Fibroblast of mammary gland (primary cell): ENCODE measurements around the gene DYNLRB1.

Experiments used
- DNase-seq: peaks from one replicate; pipeline ENCODE4 v3.0.0-alpha.2; 2010; ENCODE audit warnings: low read depth
- H3K4me3 ChIP-seq: 2 replicates; pipeline ENCODE4 v1.5.1; 2011; ENCODE audit warnings: low read depth, mild to moderate bottlenecking, low read length, moderate library complexity; ENCODE audit not compliant: control insufficient read depth
- CTCF ChIP-seq: conservative IDR thresholded peaks from 2 replicates; pipeline ENCODE4 v1.5.1; 2011; ENCODE audit warnings: low read depth, low read length, inconsistent platforms; ENCODE audit not compliant: control insufficient read depth, insufficient read depth

The DYNLRB1 gene

DNA sequence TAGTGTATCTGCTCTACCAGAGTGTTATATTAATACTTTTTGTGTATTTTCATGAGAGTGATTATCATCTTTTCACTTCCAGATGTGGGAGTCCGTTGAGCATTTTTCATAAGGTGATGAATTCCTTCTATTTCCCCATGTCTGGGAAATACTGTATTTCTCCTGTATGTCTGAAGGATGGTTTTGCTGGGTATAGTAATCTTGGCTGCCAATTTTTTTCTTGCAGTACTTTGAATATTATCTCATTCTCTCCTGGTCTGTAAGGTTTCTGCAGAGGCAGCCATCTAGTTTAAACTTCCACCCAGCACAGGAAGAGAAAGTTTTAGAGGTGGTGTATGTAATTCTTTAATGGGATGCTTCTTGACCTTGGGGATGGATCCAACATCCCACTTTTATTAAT is 15.4 kb upstream of the DYNLRB1 start:
- H3K4me3 ChIP-seq = no peak overlapping the region
- no peak for TF ChIP-seq CTCF
- DNase-seq = no peak

- no peak for TF ChIP-seq CTCF
- no peak for DNase-seq
- no peak overlapping the region for H3K4me3 ChIP-seq
Observed at GRCh38 chr20:34506480-34506879, 9.7 kb upstream of the DYNLRB1 start.

DNA sequence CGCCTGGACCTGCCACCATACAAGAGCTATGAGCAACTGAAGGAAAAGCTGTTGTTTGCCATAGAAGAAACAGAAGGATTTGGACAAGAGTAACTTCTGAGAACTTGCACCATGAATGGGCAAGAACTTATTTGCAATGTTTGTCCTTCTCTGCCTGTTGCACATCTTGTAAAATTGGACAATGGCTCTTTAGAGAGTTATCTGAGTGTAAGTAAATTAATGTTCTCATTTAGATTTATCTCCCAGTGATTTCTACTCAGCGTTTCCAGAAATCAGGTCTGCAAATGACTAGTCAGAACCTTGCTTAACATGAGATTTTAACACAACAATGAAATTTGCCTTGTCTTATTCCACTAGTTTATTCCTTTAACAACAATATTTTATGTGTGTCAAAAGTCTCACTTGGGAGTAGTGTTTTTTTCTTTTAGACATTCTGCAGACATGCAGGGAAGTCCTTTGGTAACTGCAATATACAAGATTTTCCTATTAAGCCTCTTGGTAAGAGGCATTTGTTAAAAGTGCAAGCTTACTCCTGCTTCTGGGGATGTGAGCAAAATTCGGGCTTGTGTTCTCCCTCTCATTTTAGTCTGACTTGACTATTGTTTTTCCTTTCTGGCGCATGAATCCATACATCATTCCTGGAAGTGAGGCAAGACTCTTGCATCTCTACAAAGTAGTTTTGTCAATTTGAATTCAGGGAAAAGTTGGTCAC is 8.4 kb upstream of the DYNLRB1 start:
- DNase-seq = no peak
- no peak overlapping the region for H3K4me3 ChIP-seq
- TF ChIP-seq CTCF = no peak

GRCh38 chr20:34510575-34510974 is 5.6 kb upstream of the DYNLRB1 start:
- no peak for TF ChIP-seq CTCF

GRCh38 chr20:34511891-34512265 is 4.3 kb upstream of the DYNLRB1 start:
- H3K4me3 ChIP-seq = no peak overlapping the region
- no peak for TF ChIP-seq CTCF
- DNase-seq = no peak

More at GRCh38 chr20:34510575-34510974, 5.6 kb upstream of the DYNLRB1 start:
- no peak for DNase-seq
- no peak overlapping the region for H3K4me3 ChIP-seq

GRCh38 chr20:34512266-34512954 is 3.8 kb upstream of the DYNLRB1 start:
- TF ChIP-seq CTCF = no peak
- peak; percentile 43 for DNase-seq
- no peak overlapping the region for H3K4me3 ChIP-seq
